H1 (cell line): ENCODE data around the gene TASP1. TPM values are rescaled to one million over a fixed set of nuclear protein-coding genes. Genes with fewer than 3 reads are reported as not detected.

Experiments used
- CTCF ChIA-PET: fragments of 300-600 bp; sonication (Branson Sonifier 250); formaldehyde crosslinking; loops from one replicate; lab custom pipeline; 2021; ENCODE audit not compliant: partially characterized antibody; lab: Charles Lee
- POLR2A ChIA-PET: fragments of 300-600 bp; sonication (Branson Sonifier 250); formaldehyde crosslinking; loops from one replicate; lab custom pipeline; 2021; ENCODE audit warnings: inconsistent platforms; ENCODE audit not compliant: partially characterized antibody; lab: Charles Lee
- DNase-seq, 2 experiments: peaks; one replicate each; pipeline versions ENCODE4 v3.0.0 to v3.0.0-alpha.2; 2010 to 2022; ENCODE audit warnings: low spot score in 2 of 2, low read depth in 1 of 2, mixed read lengths in 1 of 2
- FAIRE-seq: peaks from 2 replicates; lab custom pipeline; 2011; peaks lifted over from hg19 to GRCh38; lab: Jason Lieb, UNC
- H2AFZ ChIP-seq: 2 replicates; pipeline ENCODE4 v1.8.1; 2012; ENCODE audit warnings: low read length, inconsistent platforms
- H2AK5ac ChIP-seq: 2 replicates; pipeline ENCODE4 v1.6.1; 2013; ENCODE audit warnings: low read depth, low read length
- H2BK120ac ChIP-seq: replicated peaks from 2 replicates; pipeline ENCODE3; 2013; ENCODE audit warnings: low read depth, low read length, inconsistent platforms
- H2BK12ac ChIP-seq: 2 replicates; pipeline ENCODE4 v1.6.1; 2013; ENCODE audit warnings: low read depth, low read length
- H2BK15ac ChIP-seq: 2 replicates; pipeline ENCODE4 v1.6.1; 2013; ENCODE audit warnings: low read length
- H2BK20ac ChIP-seq: 2 replicates; pipeline ENCODE4 v1.6.1; 2013; ENCODE audit warnings: low read length
- H2BK5ac ChIP-seq: 2 replicates; pipeline ENCODE4 v1.6.1; 2013; ENCODE audit warnings: low read depth, low read length
- H3K14ac ChIP-seq: 2 replicates; pipeline ENCODE4 v1.6.1; 2013; ENCODE audit warnings: inconsistent platforms; ENCODE audit not compliant: insufficient read length
- H3K18ac ChIP-seq: 2 replicates; pipeline ENCODE4 v1.6.1; 2013; ENCODE audit warnings: low read length; ENCODE audit errors: extremely low read depth
- H3K23ac ChIP-seq: 2 replicates; pipeline ENCODE4 v1.6.1; 2013; ENCODE audit warnings: inconsistent platforms; ENCODE audit not compliant: insufficient read length
- H3K23me2 ChIP-seq: 2 replicates; pipeline ENCODE4 v1.6.1; 2013; ENCODE audit warnings: low read depth, low read length
- H3K27ac ChIP-seq: 2 replicates; pipeline ENCODE4 v1.6.1; 2011; ENCODE audit warnings: low read depth, low read length, inconsistent platforms
- H3K27me3 ChIP-seq, 4 experiments: replicated peaks in 1 of 4; 1 replicate in 1 of 4; 2 replicates in 3 of 4; pipeline versions ENCODE4 v1.6.1 to v1.8.1; 2011 to 2013; ENCODE audit warnings: low read length in 3 of 4, mild to moderate bottlenecking in 3 of 4, inconsistent platforms in 2 of 4, mixed read lengths in 2 of 4, moderate library complexity in 1 of 4; ENCODE audit not compliant: control insufficient read depth in 3 of 4, insufficient read depth in 3 of 4; ENCODE audit errors: extremely low read depth in 1 of 4
- H3K36me3 ChIP-seq, 4 experiments: 2 replicates each; pipeline versions ENCODE4 v1.6.1 to v1.8.1; 2011 to 2013; ENCODE audit warnings: mild to moderate bottlenecking in 4 of 4, low read length in 3 of 4, moderate library complexity in 2 of 4, control low read depth in 1 of 4, inconsistent platforms in 1 of 4; ENCODE audit not compliant: insufficient read depth in 4 of 4, control insufficient read depth in 2 of 4
- H3K4ac ChIP-seq: replicated peaks from 2 replicates; pipeline ENCODE3; 2013; ENCODE audit warnings: low read length, low read depth, mixed read lengths, inconsistent platforms; ENCODE audit not compliant: insufficient read length
- H3K4me1 ChIP-seq, 4 experiments: replicated peaks in 1 of 4; 1 replicate in 1 of 4; 2 replicates in 3 of 4; pipeline versions ENCODE4 v1.6.1 to v1.8.1; 2011 to 2013; ENCODE audit warnings: low read length in 3 of 4, inconsistent platforms in 2 of 4, mixed read lengths in 1 of 4; ENCODE audit not compliant: insufficient read depth in 4 of 4, control insufficient read depth in 3 of 4
- H3K4me2 ChIP-seq, 2 experiments: 2 replicates each; pipeline versions ENCODE4 v1.6.1 to v1.8.1; 2011 to 2013; ENCODE audit warnings: low read depth in 2 of 2, low read length in 2 of 2, control low read depth in 1 of 2, inconsistent platforms in 1 of 2, mild to moderate bottlenecking in 1 of 2; ENCODE audit not compliant: insufficient read depth in 1 of 2
- H3K4me3 ChIP-seq, 4 experiments: fragments of 200-600, 300-600 bp in 1 of 4; sonication (generic), shearing (Covaris generic), sonication (Bioruptor Twin) in 1 of 4; 2 replicates each; pipeline versions ENCODE4 v1.5.1 to v1.8.1; 2011 to 2016; ENCODE audit warnings: low read length in 4 of 4, low read depth in 3 of 4, control low read depth in 2 of 4, inconsistent platforms in 2 of 4, mild to moderate bottlenecking in 2 of 4, mixed read lengths in 1 of 4, moderate library complexity in 1 of 4; ENCODE audit not compliant: insufficient read depth in 2 of 4; ENCODE audit errors: extremely low read depth in 1 of 4
- H3K56ac ChIP-seq: replicated peaks from 2 replicates; pipeline ENCODE3; 2013; ENCODE audit warnings: low read depth, mild to moderate bottlenecking, mixed read lengths, low read length, inconsistent platforms; ENCODE audit not compliant: insufficient read length
- H3K79me1 ChIP-seq: 2 replicates; pipeline ENCODE4 v1.6.1; 2013; ENCODE audit warnings: low read depth, low read length, control low read depth
- H3K79me2 ChIP-seq, 2 experiments: 2 replicates each; pipeline versions ENCODE4 v1.6.1 to v1.8.1; 2012 to 2013; ENCODE audit warnings: low read length in 2 of 2, mild to moderate bottlenecking in 2 of 2, inconsistent platforms in 1 of 2; ENCODE audit not compliant: insufficient read depth in 2 of 2, control insufficient read depth in 1 of 2
- H3K9ac ChIP-seq, 4 experiments: replicated peaks in 1 of 4; 1 replicate in 1 of 4; 2 replicates in 3 of 4; pipeline versions ENCODE4 v1.6.1 to v1.8.1; 2011 to 2013; ENCODE audit warnings: low read depth in 3 of 4, low read length in 3 of 4, control low read depth in 2 of 4, mild to moderate bottlenecking in 2 of 4, moderate library complexity in 2 of 4, inconsistent platforms in 1 of 4; ENCODE audit errors: extremely low read depth in 1 of 4
- H3K9me3 ChIP-seq, 2 experiments: 2 replicates each; pipeline versions ENCODE4 v1.6.1 to v1.8.1; 2012 to 2013; ENCODE audit warnings: mild to moderate bottlenecking in 2 of 2, moderate library complexity in 2 of 2, control low read depth in 1 of 2, inconsistent platforms in 1 of 2, low read depth in 1 of 2, low read length in 1 of 2, mixed read lengths in 1 of 2; ENCODE audit not compliant: insufficient read depth in 2 of 2
- H4K20me1 ChIP-seq, 2 experiments: replicated peaks in 1 of 2; 2 replicates each; pipeline versions ENCODE3 to v1.8.1; 2011 to 2013; ENCODE audit warnings: inconsistent platforms in 2 of 2, low read length in 2 of 2, mild to moderate bottlenecking in 1 of 2; ENCODE audit not compliant: insufficient read depth in 2 of 2, control insufficient read depth in 1 of 2
- H4K5ac ChIP-seq: 2 replicates; pipeline ENCODE4 v1.6.1; 2013; ENCODE audit warnings: low read length, low read depth, mixed read lengths, inconsistent platforms; ENCODE audit not compliant: insufficient read length
- H4K8ac ChIP-seq: 2 replicates; pipeline ENCODE4 v1.8.0; 2013; ENCODE audit warnings: mild to moderate bottlenecking, moderate library complexity, low read length, inconsistent platforms; ENCODE audit not compliant: insufficient read depth; ENCODE audit errors: extremely low read depth
- H4K91ac ChIP-seq: replicated peaks from 2 replicates; pipeline ENCODE3; 2013; ENCODE audit warnings: low read length, mixed read lengths, inconsistent platforms; ENCODE audit not compliant: insufficient read length
- CHD1 ChIP-seq: IDR thresholded peaks from 2 replicates; pipeline ENCODE4 v1.6.1; 2012; ENCODE audit warnings: low read depth, low read length, improper control_type of control experiment
- CHD2 ChIP-seq: IDR thresholded peaks from 2 replicates; pipeline ENCODE4 v1.6.1; 2012; ENCODE audit warnings: low read length, improper control_type of control experiment
- CREB1 ChIP-seq: IDR thresholded peaks from 2 replicates; pipeline ENCODE4 v1.6.1; 2012; ENCODE audit warnings: inconsistent platforms
- CTCF ChIP-seq, 3 experiments: IDR thresholded peaks; 1 replicate in 2 of 3; 2 replicates in 1 of 3; pipeline versions ENCODE4 v1.5.1 to v1.6.1; 2011; ENCODE audit warnings: low read length in 3 of 3, mild to moderate bottlenecking in 3 of 3, inconsistent platforms in 2 of 3, low read depth in 1 of 3, moderate library complexity in 1 of 3; ENCODE audit not compliant: insufficient read depth in 1 of 3; ENCODE audit errors: control extremely low read depth in 1 of 3
- HDAC2 ChIP-seq, 2 experiments: fragments of 300-600 bp in 1 of 2; sonication (generic) in 1 of 2; IDR thresholded peaks; 2 replicates each; pipeline ENCODE4 v1.6.1; 2011 to 2012; ENCODE audit warnings: low read depth in 2 of 2, low read length in 2 of 2, mild to moderate bottlenecking in 2 of 2, moderate library complexity in 2 of 2, borderline replicate concordance in 1 of 2, inconsistent platforms in 1 of 2
- JUN ChIP-seq: IDR thresholded peaks from 2 replicates; pipeline ENCODE4 v1.6.1; 2011; ENCODE audit warnings: low read depth, mild to moderate bottlenecking, improper control_type of control experiment, low read length
- RAD21 ChIP-seq, 2 experiments: IDR thresholded peaks in 1 of 2; conservative IDR thresholded peaks in 1 of 2; 2 replicates each; pipeline ENCODE4 v1.6.1; 2011; ENCODE audit warnings: low read depth in 2 of 2, low read length in 2 of 2, improper control_type of control experiment in 1 of 2, inconsistent platforms in 1 of 2, mild to moderate bottlenecking in 1 of 2, moderate library complexity in 1 of 2
- SAP30 ChIP-seq: fragments of 300-600 bp; sonication (generic); IDR thresholded peaks from 2 replicates; pipeline ENCODE4 v1.7.1; 2012; ENCODE audit warnings: low read length, moderate library complexity, mild to moderate bottlenecking, inconsistent platforms; ENCODE audit not compliant: insufficient read depth, insufficient replicate concordance
- SIN3A ChIP-seq, 2 experiments: IDR thresholded peaks in 1 of 2; conservative IDR thresholded peaks in 1 of 2; 2 replicates each; pipeline ENCODE4 v1.6.1; 2011 to 2012; ENCODE audit warnings: low read length in 2 of 2, improper control_type of control experiment in 1 of 2, low read depth in 1 of 2, mild to moderate bottlenecking in 1 of 2
- SIRT6 ChIP-seq: IDR thresholded peaks from one replicate; pipeline ENCODE4 v1.7.1; 2012; ENCODE audit warnings: low read length, inconsistent platforms
- SP4 ChIP-seq: IDR thresholded peaks from 2 replicates; pipeline ENCODE4 v1.6.1; 2012; ENCODE audit warnings: low read length, inconsistent platforms
- TCF12 ChIP-seq: IDR thresholded peaks from 2 replicates; pipeline ENCODE4 v1.6.1; 2011; ENCODE audit warnings: low read depth, mild to moderate bottlenecking, low read length
- WGBS, 2 experiments: shearing (Covaris generic) in 1 of 2; methylation state at CpG; one replicate each; pipeline versions ENCODE4 v1.1.6 to v1.1.7; 2013 to 2015; ENCODE audit warnings: low lambda C conversion rate in 2 of 2, mixed read lengths in 2 of 2, inconsistent platforms in 1 of 2, low coverage in 1 of 2, missing lambda C conversion rate in 1 of 2; ENCODE audit not compliant: insufficient replicate concordance in 2 of 2, insufficient coverage in 1 of 2, insufficient read length in 1 of 2; ENCODE audit errors: extremely low coverage in 1 of 2, missing lambda C conversion rate in 1 of 2; 5-methylcytosine and 5-hydroxymethylcytosine counted together
- polyA plus RNA-seq, 7 experiments: library from polyadenylated mRNA; depleted of rRNA in 3 of 7; stranded (reverse) in 5 of 7; unstranded in 2 of 7; fragments of >200 nt in 5 of 7; fragments of 200-250 nt in 2 of 7; gene quantifications; 1 replicate in 5 of 7; 2 replicates in 1 of 7; 4 replicates in 1 of 7; pipeline versions ENCODE4 v1.2.1 to v1.2.3, GENCODE V29; 2011 to 2013; ENCODE audit warnings: missing spikeins in 2 of 7, mixed read lengths in 2 of 7
- total RNA-seq: library from RNA; stranded (reverse); fragmentation: NEBNext Ultra II Directional; extraction: Animal tissue kit (Norgen Biotek cat#: 25700); gene quantifications from 2 replicates; pipeline ENCODE4 v1.2.1, GENCODE V29; 2021

TASP1 gene
- total and polyA plus RNA-seq, 2 of the 8 experiments (the other 6 are each of a cell fraction or from before 2014, with no cell fraction given) = 4.5 to 10.9 TPM

GRCh38 chr20:13581451-13581850 lies 57.3 kb downstream of the TASP1 start:
- Histone ChIP-seq H2BK20ac (no peak overlapping the region), H3K4me3 (no peak overlapping the region), H3K23me2 (no peaks in the 10 kb centered on the region), H2BK120ac (no peak overlapping the region), H3K23ac (no peak overlapping the region), H3K56ac (no peak overlapping the region), H3K9ac (no peak overlapping the region), H4K5ac (no peak overlapping the region), H2BK15ac (no peak overlapping the region), H3K79me1 (no peaks in the 10 kb centered on the region), H3K79me2 (no peaks in the 10 kb centered on the region), H2AFZ (no peak overlapping the region), H3K9me3 (peaks cover 3 to 4% of the 10 kb centered on the region in 2 experiments; a peak in 2 of 4 replicates), H3K36me3 (peaks cover 0 to 4% (median 1%) of the 10 kb centered on the region in 4 experiments; a peak in 2 of 8 replicates), H2BK12ac (no peak overlapping the region), H2AK5ac (no peak overlapping the region), H4K20me1 (no peaks in the 10 kb centered on the region), H2BK5ac (no peak overlapping the region), H3K4me2 (no peak overlapping the region), H3K4ac (no peak overlapping the region), H3K4me1 (no peaks in the 10 kb centered on the region), H3K18ac (no peak overlapping the region), H4K8ac (no peak overlapping the region), H4K91ac (no peak overlapping the region), H3K27me3 (no peaks in the 10 kb centered on the region), H3K14ac (no peak overlapping the region), H3K27ac (no peak overlapping the region)
- no peak for FAIRE-seq
- ChIA-PET CTCF (no interaction called here), POLR2A (no interaction called here)
- no peak for DNase-seq
- 90% methylated on average over 3 of the region's 3 CpGs; no CpG with 5 or more reads in 1 of the 2 experiments for WGBS, 2 experiments
- no peak for TF ChIP-seq TCF12
- no peak for TF ChIP-seq SIN3A (conservative IDR thresholded peaks at IDR 0.05 in 1 of 2, IDR thresholded peaks at IDR 0.05 in 1 of 2; ENCODE audit: low read depth in 1 of 2, low read length in 2 of 2)
- TF ChIP-seq HDAC2 (IDR thresholded peaks at IDR 0.05; ENCODE audit: borderline replicate concordance in 1 of 2, low read depth in 2 of 2, low read length in 2 of 2) = no peak
- TF ChIP-seq CTCF (IDR thresholded peaks at IDR 0.05; ENCODE audit: control extremely low read depth in 1 of 3, insufficient read depth in 1 of 3, low read depth in 1 of 3, low read length in 3 of 3) = no peak
- no peak for TF ChIP-seq SIRT6
- no peak for TF ChIP-seq SAP30
- TF ChIP-seq CREB1 = no peak
- no peak for TF ChIP-seq CHD2
- no peak for TF ChIP-seq JUN
- no peak for TF ChIP-seq CHD1
- TF ChIP-seq SP4 = no peak
- no peak for TF ChIP-seq RAD21 (IDR thresholded peaks at IDR 0.05 in 1 of 2, conservative IDR thresholded peaks at IDR 0.05 in 1 of 2; ENCODE audit: low read depth in 2 of 2, low read length in 2 of 2)
